GM10248 (cell line): ENCODE results near the gene DYRK4.
A peak's percentile ranks its signal among the peaks of the same experiment; 100 is the strongest.
"Not testable (repeated sequence)": the region's sequence is repeated elsewhere in the genome, so short reads cannot be mapped to it uniquely, and the experiment has no call there.

Experiments used
- CTCF ChIA-PET: fragments of 300-600 bp; sonication (Branson Sonifier 250); formaldehyde crosslinking; extraction: SDS; loops from one replicate; lab custom pipeline; 2021; ENCODE audit warnings: antibody characterized with exemption; lab: Yijun Ruan, JAX
- POLR2A ChIA-PET: fragments of 350-650 bp; sonication (Branson Sonifier 250); formaldehyde crosslinking; extraction: SDS; loops from one replicate; lab custom pipeline; 2020; ENCODE audit warnings: antibody characterized with exemption; lab: Yijun Ruan, JAX
- DNase-seq: peaks from one replicate; pipeline ENCODE4 v3.0.0; 2012; ENCODE audit errors: extremely low spot score
- TF ChIP-seq, protein P1 (sequence below): IDR thresholded peaks from 2 replicates; pipeline ENCODE4 v1.5.1; 2012; ENCODE audit warnings: mild to moderate bottlenecking, low read depth; ENCODE audit errors: extremely low read depth, missing control alignments, control extremely low read depth

Gene DYRK4, protein sequence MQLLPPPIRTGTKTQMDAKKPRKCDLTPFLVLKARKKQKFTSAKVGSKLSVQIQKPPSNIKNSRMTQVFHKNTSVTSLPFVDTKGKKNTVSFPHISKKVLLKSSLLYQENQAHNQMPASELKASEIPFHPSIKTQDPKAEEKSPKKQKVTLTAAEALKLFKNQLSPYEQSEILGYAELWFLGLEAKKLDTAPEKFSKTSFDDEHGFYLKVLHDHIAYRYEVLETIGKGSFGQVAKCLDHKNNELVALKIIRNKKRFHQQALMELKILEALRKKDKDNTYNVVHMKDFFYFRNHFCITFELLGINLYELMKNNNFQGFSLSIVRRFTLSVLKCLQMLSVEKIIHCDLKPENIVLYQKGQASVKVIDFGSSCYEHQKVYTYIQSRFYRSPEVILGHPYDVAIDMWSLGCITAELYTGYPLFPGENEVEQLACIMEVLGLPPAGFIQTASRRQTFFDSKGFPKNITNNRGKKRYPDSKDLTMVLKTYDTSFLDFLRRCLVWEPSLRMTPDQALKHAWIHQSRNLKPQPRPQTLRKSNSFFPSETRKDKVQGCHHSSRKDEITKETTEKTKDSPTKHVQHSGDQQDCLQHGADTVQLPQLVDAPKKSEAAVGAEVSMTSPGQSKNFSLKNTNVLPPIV

DNA sequence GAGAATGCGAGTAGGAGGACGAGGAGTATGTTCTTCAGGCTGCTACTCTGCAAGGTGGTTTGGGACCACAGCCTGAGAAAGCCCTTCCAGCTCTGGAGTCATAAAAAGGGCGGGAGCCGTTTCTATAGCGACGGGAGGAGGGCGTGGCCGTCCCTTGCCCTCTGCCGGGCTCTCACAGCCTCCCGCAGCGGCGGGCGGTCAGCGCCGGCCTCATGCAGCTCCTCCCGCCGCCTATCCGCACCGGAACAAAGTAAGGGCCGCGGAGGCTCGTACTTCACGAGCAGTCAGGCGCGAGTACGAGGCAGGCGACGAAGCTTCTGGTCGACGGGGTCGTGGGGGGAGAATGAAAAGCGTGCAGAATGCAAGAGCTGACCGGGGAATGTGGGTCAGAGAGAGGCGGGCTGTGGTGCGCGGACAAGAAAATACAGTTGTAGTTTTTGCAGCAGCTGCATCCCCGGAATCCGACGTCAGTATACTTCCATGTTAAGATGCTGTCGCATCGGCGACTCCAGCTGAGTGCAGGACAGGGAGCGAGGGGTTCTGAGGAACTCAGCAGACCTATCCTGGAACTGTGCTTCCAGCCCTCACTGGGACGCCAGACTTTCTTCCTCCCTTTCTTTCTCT lies at the start of gene DYRK4:
DYRK4 (plus strand) TSS at position 175 of the 624 bp plus-strand sequence; CDS start at position 213, 38 bp downstream.
- ChIA-PET CTCF (interaction anchor here (0.9 kb wide), 1 partner anchor 16 kb away, joined by 3 read pairs; no protein-coding TSS in a partner anchor), POLR2A (no interaction called here)
- DNase-seq = peak; percentile 30
- TF ChIP-seq, protein P1, sequence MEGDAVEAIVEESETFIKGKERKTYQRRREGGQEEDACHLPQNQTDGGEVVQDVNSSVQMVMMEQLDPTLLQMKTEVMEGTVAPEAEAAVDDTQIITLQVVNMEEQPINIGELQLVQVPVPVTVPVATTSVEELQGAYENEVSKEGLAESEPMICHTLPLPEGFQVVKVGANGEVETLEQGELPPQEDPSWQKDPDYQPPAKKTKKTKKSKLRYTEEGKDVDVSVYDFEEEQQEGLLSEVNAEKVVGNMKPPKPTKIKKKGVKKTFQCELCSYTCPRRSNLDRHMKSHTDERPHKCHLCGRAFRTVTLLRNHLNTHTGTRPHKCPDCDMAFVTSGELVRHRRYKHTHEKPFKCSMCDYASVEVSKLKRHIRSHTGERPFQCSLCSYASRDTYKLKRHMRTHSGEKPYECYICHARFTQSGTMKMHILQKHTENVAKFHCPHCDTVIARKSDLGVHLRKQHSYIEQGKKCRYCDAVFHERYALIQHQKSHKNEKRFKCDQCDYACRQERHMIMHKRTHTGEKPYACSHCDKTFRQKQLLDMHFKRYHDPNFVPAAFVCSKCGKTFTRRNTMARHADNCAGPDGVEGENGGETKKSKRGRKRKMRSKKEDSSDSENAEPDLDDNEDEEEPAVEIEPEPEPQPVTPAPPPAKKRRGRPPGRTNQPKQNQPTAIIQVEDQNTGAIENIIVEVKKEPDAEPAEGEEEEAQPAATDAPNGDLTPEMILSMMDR = no peak

DNA sequence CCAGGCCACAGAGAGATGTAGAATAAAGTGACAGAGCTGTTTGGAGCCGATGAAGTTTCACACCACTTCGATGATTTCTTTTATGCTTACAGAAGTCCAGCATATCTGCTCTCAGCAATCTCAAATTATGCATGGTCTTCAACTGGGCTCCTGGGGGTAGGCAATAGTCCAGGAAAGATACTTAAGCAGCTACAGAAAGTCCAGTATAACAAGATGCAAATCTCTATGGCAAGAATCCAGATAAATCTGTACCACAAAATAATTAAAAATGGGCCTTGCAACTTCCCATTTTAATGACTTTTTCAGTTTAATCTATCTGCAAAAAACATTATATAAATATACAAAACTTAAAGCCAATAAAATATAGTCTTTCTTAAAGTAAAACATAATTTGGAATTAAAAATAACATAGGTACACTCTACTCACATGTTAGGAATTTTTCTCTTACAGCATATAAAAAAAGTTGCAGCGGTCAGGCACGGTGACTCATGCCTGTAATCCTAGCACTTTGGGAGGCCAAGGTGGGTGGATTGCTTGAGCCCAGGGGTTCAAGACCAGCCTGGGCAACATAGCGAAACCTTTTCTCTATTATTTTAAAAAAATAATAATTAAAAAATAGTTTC lies 43.8 kb upstream of the DYRK4 start:
- ChIA-PET CTCF (interaction anchor here (1.0 to 1.8 kb wide), 2 partner anchors 9 to 96 kb away, joined by 3 to 4 read pairs; no protein-coding TSS in a partner anchor), POLR2A (no interaction called here)
- TF ChIP-seq, protein P1 = no peak
- no peak for DNase-seq

DNA sequence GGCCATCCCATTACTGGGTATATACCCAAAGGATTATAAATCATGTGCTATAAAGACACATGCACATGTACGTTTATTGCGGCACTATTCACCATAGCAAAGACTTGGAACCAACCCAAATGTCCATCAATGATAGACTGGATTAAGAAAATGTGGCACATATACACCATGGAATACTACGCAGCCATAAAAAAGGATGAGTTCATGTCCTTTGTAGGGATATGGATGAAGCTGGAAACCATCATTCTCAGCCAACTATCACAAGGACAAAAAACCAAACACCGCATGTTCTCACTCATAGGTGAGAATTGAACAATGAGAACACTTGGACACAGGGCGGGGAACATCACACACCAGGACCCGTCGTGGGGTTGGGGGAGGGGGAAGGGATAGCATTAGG lies 38.6 kb upstream of the DYRK4 start:
- DNase-seq, CTCF ChIA-PET, POLR2A ChIA-PET: not testable (repeated sequence)

DNA sequence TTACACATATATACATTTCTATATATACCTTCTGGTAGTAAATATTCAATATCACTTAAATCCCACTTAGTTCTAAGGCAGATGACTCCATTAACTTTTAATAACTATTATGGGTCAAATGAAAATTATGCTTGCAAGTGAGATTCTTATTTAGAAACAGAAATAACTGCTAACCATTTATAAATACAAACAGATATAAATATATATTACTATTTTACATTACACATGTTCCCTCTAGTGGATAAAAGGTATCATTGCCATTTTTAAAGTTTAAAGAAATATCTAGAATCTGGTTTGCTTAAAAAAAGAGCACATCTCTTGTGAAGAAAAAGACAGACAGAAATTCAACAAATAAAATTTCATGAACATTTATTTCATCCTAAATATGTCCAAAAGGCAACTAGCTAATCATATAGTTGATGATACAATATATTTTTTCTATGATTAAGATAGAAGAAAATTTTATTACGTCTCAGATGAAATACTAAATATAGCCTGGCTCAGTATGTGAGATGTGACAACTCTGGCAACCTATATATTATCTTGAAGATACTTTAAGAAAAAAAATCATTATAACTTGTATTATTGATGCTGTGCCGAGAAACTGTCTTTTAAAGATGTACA lies 35.0 kb upstream of the DYRK4 start:
- TF ChIP-seq, protein P1 = peak; percentile 15
- DNase-seq = no peak
- ChIA-PET POLR2A (no interaction called here), CTCF (interaction anchor here (1.1 to 2.4 kb wide), 10 partner anchors 9 to 234 kb away, joined by 3 to 11 read pairs (median 4); a partner anchor contains a TSS)

DNA sequence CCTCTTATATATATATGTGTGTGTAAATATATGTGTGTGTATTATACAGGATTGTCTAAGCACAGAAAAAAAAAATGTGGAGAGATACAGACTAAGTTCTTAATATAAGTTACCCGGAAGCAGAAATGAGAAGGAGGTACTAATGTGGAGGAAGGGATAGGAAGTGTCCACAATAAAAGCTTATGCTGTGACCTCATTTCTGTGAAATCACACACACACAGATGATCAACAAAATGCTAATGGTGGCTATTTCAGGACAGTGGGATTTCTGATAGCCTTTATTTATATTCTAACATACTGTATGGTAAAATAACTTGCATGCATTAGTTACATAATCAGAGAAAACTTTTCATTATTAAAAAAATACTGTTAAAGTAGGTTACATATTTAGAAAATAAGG lies 31.8 kb upstream of the DYRK4 start:
- CTCF ChIA-PET = interaction anchor here (0.9 to 1.4 kb wide), 2 partner anchors 15 to 641 kb away, joined by 3 read pairs; no protein-coding TSS in a partner anchor

DNA sequence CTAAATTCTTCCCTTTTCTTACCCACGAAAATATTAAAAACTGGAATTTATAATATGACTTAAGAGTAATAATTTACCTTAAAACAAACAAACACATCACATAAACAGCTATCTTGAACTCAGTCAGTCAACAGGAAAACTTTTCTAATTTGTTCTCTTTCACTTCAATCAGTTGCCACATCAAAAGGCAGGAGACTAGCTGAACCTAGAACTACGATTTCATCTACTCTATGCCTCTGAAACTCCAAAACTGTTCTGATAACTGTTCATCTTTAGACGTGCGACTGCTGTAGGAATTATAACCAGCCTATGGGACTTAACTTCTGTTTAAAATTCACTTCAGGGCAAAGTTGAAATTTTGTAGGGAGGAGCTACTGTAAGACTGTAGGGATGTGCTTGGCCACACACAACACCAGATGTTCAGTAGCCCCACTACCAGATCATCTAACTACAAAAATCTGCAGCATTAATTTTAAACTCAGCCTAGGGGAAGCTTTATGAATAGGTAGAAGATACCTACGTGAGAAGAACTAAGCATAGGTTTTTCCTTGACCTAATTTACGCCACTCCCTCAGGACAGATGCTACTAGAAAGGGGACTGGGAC lies 30.9 kb upstream of the DYRK4 start:
- CTCF ChIA-PET = interaction anchor here (0.7 to 1.5 kb wide), 5 partner anchors 9 to 109 kb away, joined by 3 to 5 read pairs (median 4); no protein-coding TSS in a partner anchor
- no peak for DNase-seq
- TF ChIP-seq, protein P1 = no peak
- POLR2A ChIA-PET = no interaction called here

More for the DNA sequence above, 31.8 kb upstream of the DYRK4 start:
- no peak for DNase-seq
- TF ChIP-seq, protein P1 = no peak
- POLR2A ChIA-PET = no interaction called here
